ENCODE data around the gene PLEKHH3. TPM values are rescaled to one million over a fixed set of nuclear protein-coding genes. Genes with fewer than 3 reads are reported as not detected.
A peak's percentile ranks its signal among the peaks of the same experiment; 100 is the strongest.

PLEKHH3 gene
- total RNA-seq, 1 donor from 2014 or later: 3.4 TPM

- Mint-ChIP-seq H3K9me3 (no peaks in the 10 kb centered on the region), H3K36me3 (peaks cover 27% of the 10 kb centered on the region), H3K27me3 (ENCODE audit: insufficient read depth, low read depth) (peaks cover 4% of the 10 kb centered on the region), H3K27ac (no peak overlapping the region), H3K4me3 (peak overlapping the region; percentile 17), H3K4me1 (peaks cover 16% of the 10 kb centered on the region)
- no peaks in the 10 kb centered on the region for H4K20me1 ChIP-seq (ENCODE audit: low read depth)
- H3F3A ChIP-seq (ENCODE audit: low read depth): peaks cover 24% of the 10 kb centered on the region
- no peak overlapping the region for H2AFZ ChIP-seq (replicated peaks)
- no peaks in the 10 kb centered on the region for H3K79me2 ChIP-seq (ENCODE audit: low read depth)
- no peak overlapping the region for H3K27ac ChIP-seq
- no peak overlapping the region for H3K4me3 ChIP-seq
- H3K4me1 ChIP-seq: peaks cover 26% of the 10 kb centered on the region
- H3K27me3 ChIP-seq: no peaks in the 10 kb centered on the region
- DNase-seq (ENCODE audit: low spot score): no peak
- TF ChIP-seq EZH2 (IDR thresholded peaks at IDR 0.05) (no peak), CTCF (IDR thresholded peaks at IDR 0.05) (no peak), EZH2phosphoT487 (IDR thresholded peaks at IDR 0.05) (no peak)
- H3K9me3 ChIP-seq (ENCODE audit: low read depth): no peaks in the 10 kb centered on the region
- H3K9ac ChIP-seq: no peak overlapping the region
- H3K4me2 ChIP-seq: no peak overlapping the region
- peaks cover 4% of the 10 kb centered on the region for H3K36me3 ChIP-seq
These were observed 25.7 kb upstream of the PLEKHH3 start for GRCh38 chr17:42702446-42702845.

DNA sequence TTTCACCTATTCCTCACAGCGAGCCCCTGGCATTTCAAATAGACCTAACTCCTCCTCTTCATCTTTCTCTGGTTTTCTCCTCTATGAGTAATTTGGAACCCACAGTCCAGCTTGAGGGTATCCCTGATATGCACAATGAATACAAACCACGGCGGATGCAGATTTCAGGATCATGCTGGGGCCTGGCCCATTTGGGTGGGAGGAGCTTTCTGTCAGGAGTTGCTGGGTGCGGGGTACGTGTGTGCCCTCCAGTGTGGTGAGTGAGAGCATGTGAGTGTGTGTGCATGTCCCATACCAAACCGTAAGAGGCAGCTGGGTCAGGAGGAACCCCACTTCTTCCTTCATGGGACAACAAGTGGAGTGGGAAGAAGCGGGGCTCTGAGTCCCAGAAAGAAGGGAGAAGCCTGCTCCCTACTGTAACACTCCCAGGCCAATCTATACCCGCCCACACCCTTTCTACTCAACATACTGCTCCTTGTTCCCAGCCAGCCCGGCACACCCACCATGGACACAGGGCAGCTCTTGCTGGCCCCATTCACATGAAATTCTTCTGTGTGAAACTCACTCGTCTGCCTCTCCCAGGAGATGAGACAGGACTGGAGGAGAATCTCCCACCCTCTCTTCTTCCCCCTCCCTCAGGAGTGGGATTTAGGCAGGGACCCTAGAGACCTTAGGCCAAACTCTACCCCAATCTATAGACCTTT lies 23.9 kb upstream of the PLEKHH3 start:
- no peaks in the 10 kb centered on the region for H3K9me3 Mint-ChIP-seq
- no peak overlapping the region for H2AFZ ChIP-seq (replicated peaks)
- no peaks in the 10 kb centered on the region for H3K79me2 ChIP-seq (ENCODE audit: low read depth)
- peak overlapping the region; percentile 53 for H3K27ac ChIP-seq
- H3K9me3 ChIP-seq (ENCODE audit: low read depth): no peaks in the 10 kb centered on the region
- no peak overlapping the region for H3K9ac ChIP-seq
- TF ChIP-seq EZH2 (IDR thresholded peaks at IDR 0.05) (no peak), CTCF (IDR thresholded peaks at IDR 0.05) (no peak), EZH2phosphoT487 (IDR thresholded peaks at IDR 0.05) (no peak)
- peaks cover 4% of the 10 kb centered on the region for H3K27me3 Mint-ChIP-seq (ENCODE audit: insufficient read depth, low read depth)
- no peak overlapping the region for H3K4me3 ChIP-seq
- H3K36me3 Mint-ChIP-seq: peaks cover 29% of the 10 kb centered on the region
- peaks cover 4% of the 10 kb centered on the region for H3K36me3 ChIP-seq
- H3K4me3 Mint-ChIP-seq: no peak overlapping the region
- H3F3A ChIP-seq (ENCODE audit: low read depth): peaks cover 24% of the 10 kb centered on the region
- no peak overlapping the region for H3K27ac Mint-ChIP-seq
- no peak overlapping the region for H3K4me2 ChIP-seq
- DNase-seq (ENCODE audit: low spot score): no peak
- H4K20me1 ChIP-seq (ENCODE audit: low read depth): no peaks in the 10 kb centered on the region
- H3K27me3 ChIP-seq: no peaks in the 10 kb centered on the region
- peaks cover 16% of the 10 kb centered on the region for H3K4me1 Mint-ChIP-seq
- peaks cover 26% of the 10 kb centered on the region for H3K4me1 ChIP-seq

GRCh38 chr17:42699415-42699740 lies 22.6 kb upstream of the PLEKHH3 start:
- no peaks in the 10 kb centered on the region for H3K9me3 Mint-ChIP-seq
- Histone ChIP-seq H3K9ac (no peak overlapping the region), H3K79me2 (ENCODE audit: low read depth) (no peaks in the 10 kb centered on the region), H3K4me1 (peaks cover 26% of the 10 kb centered on the region), H2AFZ (replicated peaks) (no peak overlapping the region), H3K36me3 (peaks cover 4% of the 10 kb centered on the region), H3K9me3 (ENCODE audit: low read depth) (no peaks in the 10 kb centered on the region), H4K20me1 (ENCODE audit: low read depth) (no peaks in the 10 kb centered on the region), H3F3A (ENCODE audit: low read depth) (peaks cover 24% of the 10 kb centered on the region), H3K4me2 (peak overlapping the region; percentile 60), H3K4me3 (no peak overlapping the region), H3K27me3 (no peaks in the 10 kb centered on the region), H3K27ac (peak overlapping the region; percentile 54)
- H3K36me3 Mint-ChIP-seq: peaks cover 24% of the 10 kb centered on the region
- H3K4me1 Mint-ChIP-seq: peaks cover 16% of the 10 kb centered on the region
- peak overlapping the region; percentile 34 for H3K4me3 Mint-ChIP-seq
- DNase-seq (ENCODE audit: low spot score): no peak
- peaks cover 4% of the 10 kb centered on the region for H3K27me3 Mint-ChIP-seq (ENCODE audit: insufficient read depth, low read depth)
- TF ChIP-seq EZH2 (IDR thresholded peaks at IDR 0.05): no peak
- TF ChIP-seq CTCF (IDR thresholded peaks at IDR 0.05): no peak
- TF ChIP-seq EZH2phosphoT487 (IDR thresholded peaks at IDR 0.05): no peak
- no peak overlapping the region for H3K27ac Mint-ChIP-seq
